Stimulated activated CD8-positive, alpha-beta memory T cell treated with anti-CD3 and anti-CD28 coated beads, Interleukin-12 subunit alpha, Interleukin-12 subunit beta, amount 100 ng/mL, for 4 hours (primary cell): Measurements from ENCODE around the gene DHDH.

Experiments
- DNase-seq: peaks from one replicate; pipeline ENCODE4 v3.0.0-alpha.2; 2020; ENCODE audit warnings: low read depth

DHDH gene

DNA sequence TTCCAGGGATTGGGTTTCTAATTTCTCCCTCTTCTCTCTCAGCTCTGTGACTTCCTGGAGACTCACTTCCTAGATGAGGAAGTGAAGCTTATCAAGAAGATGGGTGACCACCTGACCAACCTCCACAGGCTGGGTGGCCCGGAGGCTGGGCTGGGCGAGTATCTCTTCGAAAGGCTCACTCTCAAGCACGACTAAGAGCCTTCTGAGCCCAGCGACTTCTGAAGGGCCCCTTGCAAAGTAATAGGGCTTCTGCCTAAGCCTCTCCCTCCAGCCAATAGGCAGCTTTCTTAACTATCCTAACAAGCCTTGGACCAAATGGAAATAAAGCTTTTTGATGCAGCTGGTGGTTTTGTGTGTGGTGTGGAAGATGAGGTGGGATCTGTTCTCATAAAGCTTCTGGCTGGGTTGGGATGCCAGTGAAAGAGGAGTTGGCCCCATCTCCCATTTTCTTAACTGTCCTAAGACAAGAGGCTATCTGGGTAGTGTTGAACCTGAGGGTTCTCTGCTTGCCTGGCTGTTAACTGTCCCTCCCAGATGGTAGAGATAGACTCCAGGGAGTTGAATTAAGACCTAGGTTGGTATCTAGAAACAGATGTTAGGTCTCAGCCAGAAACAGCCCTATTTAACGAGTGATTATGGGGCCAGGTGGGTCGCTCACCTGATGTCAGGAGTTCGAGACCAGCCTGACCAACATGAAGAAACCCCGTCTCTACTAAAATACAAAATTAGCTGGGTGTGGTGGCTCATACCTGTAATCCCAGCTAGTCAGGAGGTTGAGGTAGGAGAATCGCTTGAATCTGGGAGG lies 33.2 kb downstream of the DHDH start:
- no peak for DNase-seq

DNA sequence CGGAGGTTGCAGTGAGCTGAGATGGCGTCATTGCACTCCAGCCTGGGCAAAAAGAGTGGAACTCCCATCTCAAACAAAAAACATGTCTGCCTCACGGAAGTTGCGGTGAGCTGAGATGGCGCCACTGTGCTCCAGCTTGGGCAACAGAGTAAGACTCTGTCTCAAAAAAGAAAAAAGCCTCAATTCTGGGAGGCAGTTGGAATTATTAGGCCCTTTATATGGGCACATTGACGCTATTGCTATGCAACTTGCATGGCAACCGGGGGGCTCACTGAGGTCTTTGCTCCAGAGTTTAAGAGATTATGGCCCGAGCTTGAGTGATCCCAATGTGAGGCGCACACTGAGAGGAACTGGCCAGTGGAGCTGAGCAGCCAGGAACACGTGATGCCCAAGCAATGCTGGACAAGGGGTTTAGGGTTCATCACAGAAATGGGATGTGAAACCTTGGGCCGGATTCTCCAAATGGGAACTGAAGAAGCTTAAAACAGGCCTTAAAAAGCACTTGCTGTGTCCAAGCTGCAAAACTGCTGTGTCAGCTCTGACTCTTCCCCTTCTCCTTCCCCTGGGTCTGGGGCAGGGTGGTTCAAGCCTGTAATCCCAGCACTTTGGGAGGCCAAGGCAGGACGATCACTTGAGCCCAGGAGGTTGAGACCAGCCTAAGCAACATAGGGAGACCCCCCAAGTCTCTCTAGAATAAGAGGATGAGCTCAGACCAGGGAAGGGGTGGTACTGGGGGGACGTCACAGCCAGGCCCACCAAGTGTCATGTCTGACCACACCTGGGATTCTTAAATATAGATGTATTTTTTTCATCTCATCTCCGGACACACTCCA lies 34.1 kb downstream of the DHDH start:
- DNase-seq, result no peak

DNA sequence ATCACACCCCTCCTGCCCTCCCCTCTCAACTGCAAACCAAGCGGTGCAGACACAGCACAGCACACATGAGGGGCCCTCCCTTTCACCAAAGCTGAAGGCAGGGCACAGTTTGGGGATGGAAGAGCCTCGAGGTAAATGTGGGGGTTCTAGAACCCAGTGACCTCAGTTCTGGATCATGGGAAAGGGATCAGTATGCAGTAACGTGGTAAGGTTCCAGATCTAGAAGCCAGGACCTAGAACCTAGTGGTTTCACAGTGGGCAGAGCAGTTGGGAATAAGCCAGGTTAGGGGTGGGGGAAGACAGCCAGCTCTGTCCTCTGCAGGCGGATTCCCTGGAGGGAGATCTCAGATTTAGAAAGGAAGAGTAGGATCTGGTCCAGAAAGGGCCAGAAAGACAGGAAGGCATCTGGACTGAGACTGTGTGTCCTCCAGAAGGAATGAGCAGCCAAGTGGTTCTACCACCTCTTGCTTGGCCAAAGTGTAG lies 34.7 kb downstream of the DHDH start:
- DNase-seq, result no peak

DNA sequence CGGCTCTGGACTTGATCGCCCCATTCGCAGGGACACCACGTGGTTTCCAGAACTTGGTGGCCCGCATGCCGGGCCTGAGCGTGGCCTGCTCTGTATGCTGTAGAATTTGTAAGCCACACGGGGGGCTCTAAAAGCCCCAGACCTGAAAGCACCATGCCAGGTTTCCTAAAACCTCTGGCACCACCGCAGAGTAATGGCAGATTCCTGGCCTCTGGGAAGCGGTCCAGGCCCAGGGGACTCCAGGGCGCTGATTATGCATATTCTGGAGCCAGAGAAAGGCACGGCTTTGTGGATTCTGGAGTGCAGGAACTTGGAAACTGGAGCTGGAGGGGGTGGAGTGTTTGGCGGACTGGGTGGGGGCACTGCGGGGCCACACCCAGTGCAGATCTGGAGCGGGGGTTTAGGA lies 35.3 kb downstream of the DHDH start:
- DNase-seq, result no peak

DNA sequence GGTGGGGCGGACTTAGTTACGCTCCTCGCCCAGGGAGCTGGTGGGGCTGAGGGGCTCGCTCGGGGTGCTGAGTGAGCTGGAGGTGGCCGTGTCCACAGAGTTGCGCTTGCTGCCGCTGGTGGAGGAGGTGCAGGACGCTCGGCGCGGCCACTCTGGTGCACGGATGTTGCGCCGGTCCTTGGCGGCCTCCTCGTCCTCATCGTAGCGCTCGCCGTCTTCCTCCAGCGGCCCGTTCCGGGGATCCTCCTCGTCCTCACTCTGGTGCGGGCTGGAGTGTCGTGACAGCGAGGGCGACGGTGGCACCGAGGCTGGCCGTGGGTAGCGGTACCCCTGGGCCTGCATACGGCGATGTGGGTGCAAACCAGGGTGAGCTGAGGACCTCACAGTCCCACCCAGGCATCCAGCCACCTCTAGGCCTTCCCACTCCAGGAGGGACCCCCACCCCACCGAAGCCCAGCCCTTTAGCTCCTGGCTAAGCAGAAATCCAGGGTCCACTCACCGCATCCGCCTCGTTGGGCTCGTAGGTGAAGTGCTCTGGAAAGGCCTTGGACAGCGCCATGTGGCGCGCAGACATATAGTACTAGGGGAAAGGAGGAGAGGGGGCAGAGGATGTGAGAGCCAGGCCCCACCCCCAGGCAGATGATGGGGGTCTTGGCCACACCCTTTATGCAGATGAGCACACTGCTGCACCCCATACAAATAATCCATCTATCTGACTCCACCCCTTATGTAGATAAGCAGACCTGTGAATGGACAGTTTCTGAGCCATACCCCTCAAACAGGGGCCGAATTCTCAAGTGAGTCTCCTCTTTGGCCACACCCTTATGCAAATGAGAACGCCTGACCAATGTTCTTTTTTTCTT lies 36.0 kb downstream of the DHDH start:
- DNase-seq, result no peak

DNA sequence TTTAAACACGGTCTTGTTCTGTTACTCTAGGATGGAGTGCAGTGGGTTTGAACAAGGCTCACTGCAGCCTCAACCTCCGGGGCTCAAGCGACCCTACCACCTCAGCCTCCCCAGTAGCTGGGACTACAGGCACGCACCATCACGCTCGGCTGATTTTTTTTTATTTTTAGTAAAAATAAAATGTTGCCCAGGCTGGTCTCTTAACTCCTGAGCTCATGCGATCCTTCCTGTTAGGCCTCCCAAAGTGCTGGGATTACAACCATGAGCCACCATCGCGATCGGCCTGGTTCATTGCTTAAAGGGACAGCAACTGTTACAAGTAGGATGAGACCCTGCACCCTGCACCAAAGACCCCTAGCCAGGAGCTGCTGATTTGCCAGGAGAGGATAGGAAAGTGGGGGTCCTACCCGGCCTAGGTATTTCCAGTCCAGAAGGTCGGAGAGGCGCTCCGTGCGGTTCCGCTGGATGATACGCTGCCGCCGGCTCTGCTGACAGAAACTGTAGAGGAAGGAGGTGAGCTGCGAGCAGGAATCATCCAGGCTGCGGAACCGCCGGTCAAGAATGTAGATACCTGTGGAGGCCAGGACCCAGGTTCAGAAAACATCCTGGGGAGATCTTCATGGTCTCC lies 36.8 kb downstream of the DHDH start:
- DNase-seq, result no peak

DNA sequence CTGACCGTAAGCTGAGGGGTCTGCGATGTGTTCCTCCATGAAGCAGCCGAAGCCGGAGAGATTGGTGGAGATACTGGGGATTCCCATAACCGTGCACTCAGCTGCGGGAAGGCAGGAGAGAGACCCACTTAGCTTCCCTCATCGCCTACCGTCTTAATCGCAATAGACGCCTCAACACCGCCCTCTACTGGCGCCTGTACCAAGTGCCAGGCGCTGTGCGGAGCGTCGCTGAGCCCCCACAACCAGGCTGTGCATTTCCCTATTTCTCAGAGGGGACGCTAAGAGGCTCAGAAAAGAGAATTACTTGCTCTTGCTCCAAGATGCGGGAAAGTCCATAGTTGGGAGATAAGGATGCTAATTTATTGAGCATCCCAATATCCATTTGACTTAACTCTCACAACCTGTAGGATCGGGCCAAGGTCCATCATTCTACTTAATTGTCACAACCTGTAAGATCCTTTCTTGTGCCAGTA lies 37.5 kb downstream of the DHDH start:
- DNase-seq, result peak; percentile 56

DNA sequence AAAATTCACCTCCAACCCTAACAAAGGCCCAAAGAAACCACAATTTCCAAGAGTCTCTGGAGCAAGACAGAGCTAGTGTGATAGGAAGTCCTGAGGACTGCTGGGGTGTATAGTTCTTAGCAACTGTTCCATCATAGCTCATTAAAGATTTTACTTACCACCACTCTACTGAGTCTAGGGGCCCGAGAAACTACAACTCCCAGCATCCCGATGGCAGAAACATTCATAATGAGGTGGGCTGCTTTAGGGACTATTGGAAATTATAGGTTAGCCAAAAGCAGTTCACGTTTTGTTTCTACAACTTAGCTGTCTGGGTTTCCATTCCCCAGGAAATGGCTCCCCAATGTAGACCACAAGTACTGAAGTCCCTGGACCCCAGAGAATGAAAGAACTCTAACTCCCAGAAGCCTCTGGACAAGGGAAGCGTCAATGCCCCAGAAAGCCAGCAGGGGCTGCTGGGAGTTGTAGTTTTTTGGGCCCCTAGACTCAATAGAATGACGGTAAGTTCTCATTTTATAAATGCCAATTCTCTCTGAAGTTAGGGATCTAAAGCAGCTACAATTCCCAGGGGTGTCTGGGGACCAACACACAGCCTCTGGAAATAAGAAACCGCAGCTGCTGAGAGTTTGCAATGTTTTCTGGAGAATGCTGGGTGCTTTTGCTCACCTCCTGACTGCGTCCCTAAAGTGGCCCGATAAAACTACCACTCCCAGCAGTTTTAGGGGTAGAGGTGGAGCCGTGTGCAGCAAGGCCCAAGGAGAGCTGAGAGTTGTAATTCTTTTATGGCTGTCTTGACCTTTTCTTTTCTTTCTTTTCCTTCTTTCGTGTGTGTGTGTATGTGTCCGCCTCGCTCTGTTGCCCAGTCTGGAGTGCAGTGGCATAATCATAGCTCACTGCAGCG lies 42.7 kb downstream of the DHDH start:
- no peak for DNase-seq

DNA sequence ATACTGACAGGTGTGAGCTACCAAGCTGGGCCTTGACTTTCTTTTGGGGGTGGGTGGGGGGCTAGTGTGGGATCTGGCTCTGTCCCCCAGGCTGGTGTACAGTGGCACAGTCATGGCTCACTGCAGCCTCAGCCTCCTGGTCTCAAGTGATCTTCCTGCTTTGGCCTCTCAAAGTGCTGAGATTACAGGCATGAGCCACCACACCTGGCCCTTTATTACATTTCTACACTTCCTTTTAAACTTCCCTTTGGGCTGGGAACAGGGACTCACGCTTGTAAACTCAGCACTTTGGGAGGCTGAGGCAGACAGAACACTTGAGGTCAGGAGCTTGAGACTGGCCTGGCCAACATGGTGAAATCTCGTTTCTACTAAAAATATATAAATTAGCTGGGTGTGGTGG lies 43.6 kb downstream of the DHDH start:
- no peak for DNase-seq

DNA sequence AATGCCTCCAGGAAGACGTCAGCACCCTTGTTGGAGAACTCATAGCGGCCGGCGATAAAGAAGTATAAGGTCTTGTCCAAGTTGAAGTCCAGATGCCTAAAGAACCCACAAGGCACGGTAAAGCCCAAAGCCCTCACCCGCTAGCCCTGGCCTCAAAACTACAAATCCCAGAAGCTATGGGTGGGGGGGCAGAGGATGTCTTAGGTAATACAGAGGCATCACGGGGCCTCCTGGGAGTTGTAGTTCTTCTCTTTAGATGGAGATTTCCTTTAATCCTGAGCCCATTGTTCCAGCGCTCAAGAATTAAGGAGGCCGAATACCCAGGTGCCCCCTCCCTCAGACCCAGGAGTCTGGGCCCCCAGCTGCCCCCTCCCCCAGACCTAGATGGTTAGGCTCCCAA lies 48.8 kb downstream of the DHDH start:
- DNase-seq, result no peak

DNA sequence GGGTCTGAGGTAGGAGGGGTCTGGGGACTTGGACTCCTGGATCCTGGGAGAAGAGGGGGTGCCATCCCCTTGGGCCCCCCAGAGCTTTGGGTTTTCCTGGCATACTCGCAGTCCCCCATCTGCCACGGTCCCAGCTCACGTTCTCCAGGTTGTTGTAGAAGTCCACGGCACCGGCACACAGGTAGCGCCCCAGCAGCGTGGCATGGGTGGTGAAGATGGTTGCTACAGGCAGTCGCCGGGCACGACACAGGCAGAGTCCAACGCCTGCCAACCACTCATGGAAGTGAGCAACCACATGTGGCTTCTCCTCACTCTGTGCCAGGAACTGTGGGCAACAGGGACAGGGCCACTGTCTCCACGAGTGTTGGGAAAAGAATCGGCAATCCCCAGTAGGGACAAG lies 52.2 kb downstream of the DHDH start:
- DNase-seq, result no peak

DNA sequence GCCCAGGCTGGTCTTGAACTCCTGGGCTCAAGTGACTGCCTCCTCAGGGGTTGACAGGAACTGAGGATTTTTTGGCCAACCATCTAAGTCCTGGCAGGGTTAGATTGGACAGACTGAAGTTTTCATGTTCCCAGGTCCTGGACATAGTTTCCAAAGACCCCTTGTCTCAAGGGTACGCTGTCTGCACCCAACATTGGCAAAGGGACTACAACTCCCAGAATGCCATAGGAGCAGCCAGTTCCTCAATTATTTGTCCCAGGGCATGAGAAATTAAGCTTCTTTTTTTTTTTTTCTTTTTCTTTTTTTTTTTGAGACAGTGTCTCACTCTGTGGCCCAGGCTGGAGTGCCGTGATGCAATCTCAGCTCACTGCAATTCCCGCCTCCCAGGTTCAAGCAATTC lies 52.7 kb downstream of the DHDH start:
- DNase-seq, result no peak

DNA sequence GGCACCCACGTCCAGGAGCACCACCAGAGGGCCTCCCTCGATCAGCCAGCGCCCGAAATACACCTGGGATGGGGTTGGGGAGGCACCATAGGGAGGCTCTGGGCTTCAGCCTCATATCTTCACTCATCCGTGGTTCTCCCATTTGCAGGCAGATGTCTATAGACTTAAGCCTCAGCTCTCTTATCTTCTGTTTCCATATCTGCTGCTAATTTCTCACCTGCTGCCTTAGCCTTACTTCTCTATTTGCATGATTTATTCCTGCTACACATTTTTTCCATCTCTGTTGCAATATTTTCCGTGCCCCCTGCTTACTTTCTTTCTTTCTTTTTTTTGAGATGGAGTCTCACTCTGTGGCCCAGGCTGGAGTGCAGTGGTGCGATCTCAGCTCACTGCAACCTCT lies 53.8 kb downstream of the DHDH start:
- DNase-seq, result no peak

DNA sequence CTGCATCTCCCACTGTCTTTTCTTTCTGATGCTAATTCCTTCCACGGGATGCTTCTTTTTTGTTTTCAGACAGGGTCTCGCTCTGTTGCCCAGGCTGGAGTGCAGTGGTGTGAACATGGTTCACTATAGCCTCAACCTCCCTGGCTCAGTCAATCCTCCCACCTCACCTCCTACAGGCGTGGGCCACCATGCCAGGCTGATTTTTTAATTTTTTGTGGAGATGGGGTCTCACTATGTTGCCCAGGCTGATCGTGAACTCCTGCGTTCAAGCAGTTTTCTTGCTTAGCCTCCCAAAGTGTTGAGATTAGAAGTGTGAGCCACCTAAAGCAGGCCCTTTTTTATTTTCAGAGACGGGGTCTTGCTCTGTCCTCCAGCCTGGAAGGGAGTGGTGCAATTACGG lies 54.8 kb downstream of the DHDH start:
- no peak for DNase-seq

DNA sequence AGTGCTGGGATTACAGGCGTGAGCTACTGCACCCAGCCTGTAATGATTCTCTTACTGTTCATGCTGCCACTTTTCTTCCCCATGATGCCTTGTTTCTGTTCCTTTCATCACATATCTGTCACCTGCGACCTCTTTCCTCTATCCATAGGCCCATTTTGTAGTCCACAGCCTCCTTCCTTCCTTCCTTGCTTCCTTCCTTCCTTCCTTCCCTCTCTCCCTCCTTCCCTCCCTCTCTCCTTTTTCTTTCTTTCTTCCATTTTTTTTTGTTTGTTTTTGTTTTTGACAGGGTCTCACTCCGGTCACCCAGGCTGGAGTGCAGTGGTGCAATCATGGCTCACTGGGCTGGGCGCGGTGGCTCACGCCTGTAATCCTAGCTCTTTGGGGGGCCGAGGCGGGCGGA lies 55.4 kb downstream of the DHDH start:
- DNase-seq, result no peak

DNA sequence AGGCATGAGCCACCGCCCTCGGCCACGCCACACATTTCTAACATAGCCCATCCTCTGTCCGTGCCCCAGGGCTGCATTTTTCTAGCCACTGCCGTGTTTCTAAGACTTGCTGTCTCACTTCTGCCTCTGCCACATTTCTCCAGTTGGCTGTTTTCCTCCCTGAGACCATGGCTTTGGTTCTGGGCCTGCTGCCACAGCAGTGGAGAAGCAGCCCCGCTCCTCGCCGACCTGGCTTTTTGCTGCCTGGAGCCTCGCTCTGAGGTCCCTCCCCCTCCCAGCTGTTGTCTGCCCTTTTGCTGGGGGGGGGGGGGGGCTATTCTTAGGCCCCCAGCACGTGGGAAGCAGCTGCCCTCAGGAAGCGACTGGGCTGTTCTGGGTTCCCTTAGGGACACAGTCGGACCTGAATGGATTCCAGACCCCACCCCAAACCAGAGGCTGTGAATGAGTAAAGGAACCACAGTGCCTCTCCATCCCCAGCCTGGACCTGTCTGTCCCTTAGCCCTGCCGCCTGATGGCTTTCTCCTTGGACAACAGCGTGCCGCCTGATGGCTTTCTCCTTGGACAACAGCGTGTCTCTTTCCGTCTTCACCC lies 56.3 kb downstream of the DHDH start:
- no peak for DNase-seq

DNA sequence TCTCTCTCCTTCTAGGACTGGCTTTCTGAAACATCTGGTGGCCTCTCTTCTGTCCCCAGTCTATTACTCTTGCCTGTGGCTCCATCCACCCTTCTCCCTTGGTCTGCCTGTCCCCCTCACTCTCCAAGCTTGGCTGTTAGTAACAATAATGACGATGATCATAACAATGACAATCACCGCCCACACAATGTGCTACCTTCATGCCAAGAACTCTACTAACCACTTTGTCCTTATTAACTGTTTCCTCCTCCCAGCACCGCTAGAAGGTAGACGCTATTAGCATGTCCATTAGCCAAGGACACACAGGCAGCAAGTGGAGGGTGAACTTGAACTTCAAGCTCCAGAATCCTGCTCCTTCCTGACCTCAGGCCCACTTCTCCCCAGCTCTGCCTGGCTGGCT lies 56.9 kb downstream of the DHDH start:
- no peak for DNase-seq

DNA sequence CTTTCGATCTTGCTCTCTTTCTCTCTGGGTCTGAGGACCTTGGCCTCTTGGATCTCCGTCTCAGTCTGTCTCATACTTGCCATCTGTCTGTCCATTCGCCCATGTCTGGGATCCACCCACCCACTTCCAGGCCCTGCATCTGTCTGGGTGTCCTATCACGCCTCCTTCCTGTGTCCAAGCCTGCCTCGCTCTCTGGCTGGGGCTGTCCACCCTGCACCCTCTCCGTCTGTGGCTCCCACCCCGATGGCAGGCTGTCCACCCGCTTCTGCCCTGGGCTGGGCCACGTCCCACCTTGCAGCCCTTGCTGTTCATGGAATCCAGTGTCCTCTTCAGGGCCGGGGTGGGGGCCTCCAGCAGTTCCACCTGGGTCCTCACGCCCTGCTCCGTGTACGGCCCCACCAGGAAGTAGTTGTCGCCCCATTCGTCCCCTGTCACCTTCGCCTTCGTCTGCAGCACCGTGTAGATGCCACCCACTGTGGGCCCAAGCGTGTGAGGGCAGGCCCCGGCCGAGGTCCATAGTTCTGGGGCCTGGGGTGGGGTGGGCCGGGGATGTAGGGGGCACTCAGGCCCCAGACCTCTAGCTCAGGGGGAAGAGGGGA lies 57.6 kb downstream of the DHDH start:
- no peak for DNase-seq

DNA sequence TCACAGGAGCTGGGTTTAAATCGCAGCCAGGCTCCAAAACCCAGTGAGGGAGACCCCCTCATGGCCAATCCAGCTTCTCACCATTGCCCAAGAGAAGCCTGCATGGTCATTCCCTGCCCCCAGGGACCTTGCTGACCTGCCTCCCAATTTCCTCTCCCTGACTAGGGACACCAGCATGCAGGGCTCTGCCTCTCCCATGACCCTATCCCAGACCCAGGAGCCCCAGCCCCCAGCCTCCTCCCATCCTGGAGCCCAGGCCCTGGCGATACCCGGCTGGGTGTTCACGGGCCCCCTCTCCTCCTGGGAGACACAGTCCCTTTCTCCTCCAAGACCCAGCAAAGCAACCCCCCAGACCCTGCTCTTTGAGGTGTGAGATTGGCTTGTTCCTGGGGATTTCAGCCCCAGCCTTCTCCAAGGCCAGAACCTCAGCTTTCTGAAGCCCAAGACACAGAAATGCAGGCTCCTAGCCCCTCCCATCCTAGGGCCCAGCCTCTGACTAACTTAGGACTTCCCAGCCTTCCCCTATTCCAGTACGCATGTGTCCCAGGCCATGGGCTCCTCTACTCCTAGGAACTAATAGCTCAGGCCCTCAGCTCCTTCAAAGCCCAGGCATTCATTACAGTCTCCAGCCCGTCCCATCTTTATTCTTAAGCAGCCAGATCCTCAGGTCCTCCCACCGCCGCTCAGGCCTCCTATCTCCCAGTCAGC lies 58.5 kb downstream of the DHDH start:
- DNase-seq, result no peak
